Keratinocyte (primary cell): Measurements from ENCODE around the gene ZBTB34.

Experiments
- EZH2 ChIP-seq: IDR thresholded peaks from one replicate; pipeline ENCODE4 v1.6.1; 2012; ENCODE audit warnings: inconsistent platforms, mild to moderate bottlenecking, low read length, moderate library complexity
- TF ChIP-seq, protein P1 (sequence below), 3 experiments: IDR thresholded peaks in 1 of 3; conservative IDR thresholded peaks in 1 of 3; optimal IDR thresholded peaks in 1 of 3; 2 replicates in 2 of 3; 3 replicates in 1 of 3; pipeline versions ENCODE3 to v1.5.1; 2011; ENCODE audit warnings: low read length in 3 of 3, mild to moderate bottlenecking in 3 of 3, moderate library complexity in 2 of 3, control low read depth in 1 of 3, inconsistent platforms in 1 of 3; ENCODE audit not compliant: insufficient read depth in 2 of 3; ENCODE audit errors: extremely low read depth in 1 of 3

DNA sequence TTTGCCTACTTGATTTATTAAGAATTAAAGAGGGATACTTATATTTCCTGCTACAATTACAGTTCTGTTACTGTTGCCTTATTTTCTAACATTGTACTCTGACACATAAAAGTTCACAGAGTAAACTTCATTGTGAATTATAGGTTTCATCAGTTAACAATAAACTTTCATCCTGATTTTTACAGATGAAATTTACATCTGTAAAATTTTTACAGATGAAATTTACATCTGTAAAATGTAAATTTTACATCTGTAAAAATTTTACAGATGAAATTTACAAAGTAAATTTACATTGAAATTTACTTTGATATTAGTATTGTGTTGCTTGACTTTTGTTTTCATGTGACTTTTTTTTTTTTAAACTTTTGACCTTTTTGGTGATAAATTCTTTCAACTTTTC is 46.3 kb upstream of the ZBTB34 start:
- TF ChIP-seq, protein P1, sequence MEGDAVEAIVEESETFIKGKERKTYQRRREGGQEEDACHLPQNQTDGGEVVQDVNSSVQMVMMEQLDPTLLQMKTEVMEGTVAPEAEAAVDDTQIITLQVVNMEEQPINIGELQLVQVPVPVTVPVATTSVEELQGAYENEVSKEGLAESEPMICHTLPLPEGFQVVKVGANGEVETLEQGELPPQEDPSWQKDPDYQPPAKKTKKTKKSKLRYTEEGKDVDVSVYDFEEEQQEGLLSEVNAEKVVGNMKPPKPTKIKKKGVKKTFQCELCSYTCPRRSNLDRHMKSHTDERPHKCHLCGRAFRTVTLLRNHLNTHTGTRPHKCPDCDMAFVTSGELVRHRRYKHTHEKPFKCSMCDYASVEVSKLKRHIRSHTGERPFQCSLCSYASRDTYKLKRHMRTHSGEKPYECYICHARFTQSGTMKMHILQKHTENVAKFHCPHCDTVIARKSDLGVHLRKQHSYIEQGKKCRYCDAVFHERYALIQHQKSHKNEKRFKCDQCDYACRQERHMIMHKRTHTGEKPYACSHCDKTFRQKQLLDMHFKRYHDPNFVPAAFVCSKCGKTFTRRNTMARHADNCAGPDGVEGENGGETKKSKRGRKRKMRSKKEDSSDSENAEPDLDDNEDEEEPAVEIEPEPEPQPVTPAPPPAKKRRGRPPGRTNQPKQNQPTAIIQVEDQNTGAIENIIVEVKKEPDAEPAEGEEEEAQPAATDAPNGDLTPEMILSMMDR (optimal IDR thresholded peaks at IDR 0.05 in 1 of 3, IDR thresholded peaks at IDR 0.05 in 1 of 3, conservative IDR thresholded peaks at IDR 0.05 in 1 of 3; ENCODE audit: extremely low read depth in 1 of 3, insufficient read depth in 2 of 3, low read length in 3 of 3): no peak
- TF ChIP-seq EZH2: no peak
